ENCODE results near the gene TRDMT1. TPM values are rescaled to one million over a fixed set of nuclear protein-coding genes. Genes with fewer than 3 reads are reported as not detected.

Gene TRDMT1
- total and polyA plus RNA-seq, 4 donors, result 2.5 to 25.9 (median 6.5) TPM

- Histone ChIP-seq H3K4me1 (ENCODE audit: control insufficient read depth in 5 of 5, insufficient read depth in 5 of 5, low read length in 5 of 5) (peaks cover 0 to 25% (median 0%) of the 10 kb centered on the region in 5 donors), H3K9ac (ENCODE audit: insufficient read depth in 1 of 2, low read length in 2 of 2) (no peak overlapping the region), H3K4me3 (no peak overlapping the region), H3K9me3 (ENCODE audit: control insufficient read depth in 4 of 4, insufficient read depth in 3 of 4, low read length in 3 of 4) (no peaks in the 10 kb centered on the region), H3K27me3 (ENCODE audit: control insufficient read depth in 3 of 3, insufficient read depth in 3 of 3, low read length in 2 of 3) (no peaks in the 10 kb centered on the region), H3K36me3 (ENCODE audit: control insufficient read depth in 4 of 4, insufficient read depth in 4 of 4, low read length in 4 of 4) (peaks cover 0 to 2% (median 0%) of the 10 kb centered on the region in 4 donors), H3K27ac (ENCODE audit: low read depth in 1 of 2, low read length in 1 of 2) (no peak overlapping the region)
- TF ChIP-seq CTCF (IDR thresholded peaks at IDR 0.05; ENCODE audit: control extremely low read depth, extremely low read depth), result no peak
- 79 to 93% methylated on average over 3 of the region's 3 CpGs for WGBS, 2 donors
- no peak for ATAC-seq (ENCODE audit: insufficient read depth, low FRiP score)
- no peak for DNase-seq
Observed at GRCh38 chr10:17143055-17143690, 58.3 kb downstream of the TRDMT1 start.

- WGBS, 2 donors, result 70 to 85% methylated on average over 1 of the region's 1 CpG
- H3K4me3 ChIP-seq, result no peak overlapping the region
- no peaks in the 10 kb centered on the region for H3K27me3 ChIP-seq (ENCODE audit: control insufficient read depth in 3 of 3, insufficient read depth in 3 of 3, low read length in 2 of 3)
- peaks cover 0 to 30% (median 0%) of the 10 kb centered on the region in 5 donors for H3K4me1 ChIP-seq (ENCODE audit: control insufficient read depth in 5 of 5, insufficient read depth in 5 of 5, low read length in 5 of 5)
- DNase-seq (no peak), ATAC-seq (ENCODE audit: insufficient read depth, low FRiP score) (no peak)
- no peaks in the 10 kb centered on the region for H3K9me3 ChIP-seq (ENCODE audit: control insufficient read depth in 4 of 4, insufficient read depth in 3 of 4, low read length in 3 of 4)
- H3K36me3 ChIP-seq (ENCODE audit: control insufficient read depth in 4 of 4, insufficient read depth in 4 of 4, low read length in 4 of 4), result peaks cover 0 to 2% (median 0%) of the 10 kb centered on the region in 4 donors
- H3K9ac ChIP-seq (ENCODE audit: insufficient read depth in 1 of 2, low read length in 2 of 2), result no peak overlapping the region
- no peak for TF ChIP-seq CTCF (IDR thresholded peaks at IDR 0.05; ENCODE audit: control extremely low read depth, extremely low read depth)
- no peak overlapping the region for H3K27ac ChIP-seq (ENCODE audit: low read depth in 1 of 2, low read length in 1 of 2)
Observed at GRCh38 chr10:17141504-17142229, 59.8 kb downstream of the TRDMT1 start.

- Histone ChIP-seq H3K9ac (ENCODE audit: insufficient read depth in 1 of 2, low read length in 2 of 2) (no peak overlapping the region), H3K36me3 (ENCODE audit: control insufficient read depth in 4 of 4, insufficient read depth in 4 of 4, low read length in 4 of 4) (peaks cover 0 to 2% (median 0%) of the 10 kb centered on the region in 4 donors), H3K4me1 (ENCODE audit: control insufficient read depth in 5 of 5, insufficient read depth in 5 of 5, low read length in 5 of 5) (peaks cover 0 to 30% (median 0%) of the 10 kb centered on the region in 5 donors), H3K27ac (ENCODE audit: low read depth in 1 of 2, low read length in 1 of 2) (no peak overlapping the region), H3K9me3 (ENCODE audit: control insufficient read depth in 4 of 4, insufficient read depth in 3 of 4, low read length in 3 of 4) (no peaks in the 10 kb centered on the region), H3K4me3 (no peak overlapping the region), H3K27me3 (ENCODE audit: control insufficient read depth in 3 of 3, insufficient read depth in 3 of 3, low read length in 2 of 3) (no peaks in the 10 kb centered on the region)
- no peak for TF ChIP-seq CTCF (IDR thresholded peaks at IDR 0.05; ENCODE audit: control extremely low read depth, extremely low read depth)
- ATAC-seq (ENCODE audit: insufficient read depth, low FRiP score), result no peak
- no peak for DNase-seq
Observed at GRCh38 chr10:17140386-17140761, 61.1 kb downstream of the TRDMT1 start.

All from lung (tissue), 12 donors.